Renal cortical epithelial cell (primary cell): ENCODE results near the gene LRFN4. TPM values are rescaled to one million over a fixed set of nuclear protein-coding genes. Genes with fewer than 3 reads are reported as not detected.

Experiments
- DNase-seq: peaks from one replicate; pipeline ENCODE4 v3.0.0-alpha.2; 2011; ENCODE audit warnings: low read depth
- total RNA-seq: library from RNA; depleted of rRNA; stranded (reverse); fragments of >200 nt; gene quantifications from 2 replicates; pipeline ENCODE4 v1.2.3, GENCODE V29; 2014

LRFN4 gene
- total RNA-seq, 1 donor from 2014 or later = 26.2 TPM

DNA sequence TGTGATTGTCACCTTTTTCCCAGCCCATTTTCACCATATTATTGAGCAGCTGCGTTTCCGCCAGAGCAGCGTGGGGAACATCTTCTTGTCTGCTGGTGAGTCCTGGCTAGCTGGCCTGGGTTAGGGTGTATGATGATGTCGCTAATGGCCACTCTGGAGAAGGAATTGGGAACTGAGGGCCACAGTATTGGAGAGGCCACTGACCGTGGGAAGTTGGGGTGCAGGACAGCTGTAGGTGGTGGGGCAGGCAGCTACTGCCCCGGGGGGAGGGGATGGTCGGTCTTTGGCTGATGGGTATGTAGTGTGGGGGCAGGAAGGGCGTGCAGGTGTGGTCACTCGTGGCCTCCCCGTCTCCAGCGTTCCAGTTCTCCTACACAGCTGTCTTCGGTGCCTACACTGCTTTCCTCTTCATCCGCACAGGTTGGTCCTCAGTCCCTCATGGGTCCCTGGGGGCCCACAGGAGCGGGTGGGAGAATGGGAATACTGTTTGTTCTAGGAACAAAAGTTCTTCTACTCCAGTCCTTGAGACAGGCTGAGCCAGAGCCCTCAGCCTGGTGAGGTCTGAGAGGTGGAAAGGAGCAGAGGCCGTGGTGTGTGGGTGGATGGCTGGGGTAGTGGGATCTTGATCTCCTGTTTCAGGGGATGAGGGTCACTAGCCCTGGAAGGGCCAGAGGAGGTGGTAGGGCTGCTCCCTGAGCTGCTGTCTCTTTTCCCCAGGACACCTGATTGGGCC, 11.6 kb upstream of the LRFN4 start:
- no peak for DNase-seq

DNA sequence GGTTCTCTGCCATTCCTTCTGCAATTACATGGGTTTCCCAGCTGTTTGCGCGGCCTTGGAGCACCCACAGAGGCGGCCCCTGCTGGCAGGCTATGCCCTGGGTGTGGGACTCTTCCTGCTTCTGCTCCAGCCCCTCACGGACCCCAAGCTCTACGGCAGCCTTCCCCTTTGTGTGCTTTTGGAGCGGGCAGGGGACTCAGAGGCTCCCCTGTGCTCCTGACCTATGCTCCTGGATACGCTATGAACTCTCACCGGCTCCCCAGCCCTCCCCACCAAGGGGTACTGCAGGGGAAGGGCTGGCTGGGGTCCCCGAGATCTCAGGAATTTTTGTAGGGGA, 11.0 kb upstream of the LRFN4 start:
- DNase-seq = no peak

DNA sequence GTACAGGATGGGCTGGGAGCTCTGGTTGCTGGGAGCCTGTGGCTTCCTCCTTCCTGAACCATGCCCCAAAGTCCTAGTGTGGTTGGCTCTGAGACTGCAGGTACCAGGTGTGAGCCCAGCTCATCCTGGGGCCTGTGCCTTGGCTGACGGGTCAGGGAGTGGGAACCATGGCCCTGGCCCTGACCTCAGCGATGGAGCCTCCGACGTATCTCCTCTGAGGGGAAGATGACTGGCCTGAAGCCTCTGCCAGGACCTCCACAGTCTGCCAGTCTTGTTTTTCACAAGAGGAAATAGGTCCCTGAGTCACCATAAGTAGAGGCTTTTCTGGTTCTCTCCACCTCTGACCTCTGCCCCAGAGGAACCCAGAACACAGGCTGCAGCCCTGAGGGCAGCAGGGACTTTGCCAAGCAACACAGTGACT, 10.2 kb upstream of the LRFN4 start:
- DNase-seq = no peak

GRCh38 chr11:66847461-66848232, 9.2 kb upstream of the LRFN4 start:
- no peak for DNase-seq

DNA sequence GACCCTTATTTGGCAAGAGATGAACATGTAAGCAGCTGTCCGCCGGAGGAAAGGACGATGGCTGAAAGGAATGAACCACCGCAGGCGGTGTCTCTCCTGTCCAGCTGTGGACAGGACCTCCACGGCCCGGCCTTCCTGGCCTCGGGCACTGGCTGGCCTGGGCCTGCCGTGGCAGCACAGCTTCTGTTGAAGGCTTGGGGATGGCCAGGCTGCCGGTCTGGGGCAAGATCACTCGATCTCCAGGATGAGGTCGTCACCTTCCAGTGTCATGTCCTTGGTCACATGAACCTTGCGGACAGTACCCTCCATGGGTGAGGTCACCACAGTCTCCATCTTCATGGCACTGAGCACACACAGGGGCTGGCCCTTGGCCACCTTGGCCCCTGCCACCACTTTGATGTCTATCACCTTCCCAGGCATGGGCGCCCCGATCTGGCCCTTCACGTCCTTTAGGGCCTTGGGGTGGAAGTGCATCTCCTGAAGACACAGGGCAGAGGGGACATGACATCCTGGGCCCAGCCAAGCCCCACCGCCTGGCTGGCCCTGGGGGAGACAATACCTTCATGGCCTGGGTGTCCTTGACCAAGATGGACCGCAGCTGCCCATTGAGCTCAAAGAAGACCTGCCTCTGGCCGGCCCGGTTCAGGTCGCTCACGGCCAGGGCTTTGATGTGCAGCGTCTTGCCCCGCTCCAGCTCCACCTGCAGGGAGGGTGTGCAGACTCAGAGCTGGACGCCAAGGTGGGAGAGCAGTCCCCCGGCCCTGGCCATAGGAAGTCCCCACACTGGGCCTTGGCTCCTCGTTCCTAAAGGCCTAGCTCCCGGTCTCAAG, 8.0 kb upstream of the LRFN4 start:
- no peak for DNase-seq

GRCh38 chr11:66849501-66850234, 7.2 kb upstream of the LRFN4 start:
- DNase-seq = no peak

GRCh38 chr11:66850235-66850587, 6.7 kb upstream of the LRFN4 start:
- DNase-seq = no peak

- DNase-seq = no peak
Measured at GRCh38 chr11:66850588-66851238, 6.2 kb upstream of the LRFN4 start.

DNA sequence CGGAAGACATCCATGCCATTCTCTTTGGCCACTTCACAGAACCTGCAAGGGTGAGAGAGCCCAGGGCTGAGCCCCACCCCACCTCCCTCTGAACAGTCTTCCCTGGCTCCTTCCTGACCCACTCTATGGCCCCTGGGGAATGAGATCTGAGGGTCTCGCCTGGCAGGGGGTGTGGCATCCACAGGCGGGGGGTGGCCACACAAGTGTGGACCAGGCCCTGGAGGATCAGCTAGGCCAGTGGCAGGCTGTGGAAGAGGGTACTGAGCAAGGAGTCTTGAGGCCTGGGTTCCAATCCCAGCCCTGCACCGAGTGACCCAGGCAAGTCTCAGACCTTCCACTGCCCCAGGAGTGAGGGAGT, 5.6 kb upstream of the LRFN4 start:
- DNase-seq = no peak

- DNase-seq = no peak
Measured at GRCh38 chr11:66851698-66852465, 5.0 kb upstream of the LRFN4 start.

DNA sequence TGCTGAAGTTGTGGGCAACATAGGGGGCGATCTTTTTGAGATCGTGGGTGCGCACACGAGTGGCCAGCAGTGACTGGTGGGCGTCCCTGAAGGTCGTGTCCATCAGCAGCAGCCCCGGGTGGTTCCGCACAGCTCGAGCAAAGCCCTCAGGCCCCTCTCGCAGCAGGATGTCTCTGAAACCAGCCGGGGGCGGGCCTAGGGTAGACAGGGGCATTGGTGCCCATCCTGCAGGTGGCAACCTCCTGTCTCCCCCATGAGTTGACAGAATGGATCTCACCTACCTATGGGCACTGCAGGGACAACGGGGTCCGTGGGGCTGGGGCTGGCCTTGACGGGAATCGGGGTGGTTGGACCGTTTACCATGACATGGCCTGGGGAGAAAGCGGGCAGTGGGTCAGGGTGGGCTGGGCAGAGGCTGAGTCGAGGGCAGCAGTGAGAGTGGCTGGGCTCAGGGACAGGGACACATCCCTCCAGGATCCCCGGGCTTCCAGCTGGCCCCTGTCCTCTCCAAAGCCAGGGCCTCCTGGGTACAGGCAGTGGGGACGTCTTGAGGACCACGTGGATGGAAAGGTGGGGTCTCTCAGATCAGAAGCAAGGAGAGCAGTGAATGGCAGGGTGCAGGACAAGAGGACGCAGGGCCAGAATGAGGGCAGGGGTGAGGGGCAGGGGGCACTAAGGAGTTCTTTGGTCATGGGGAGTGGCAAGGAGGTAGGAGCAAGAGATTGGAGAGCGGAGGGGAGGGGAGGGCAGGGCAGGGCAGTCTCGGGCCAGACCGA, 4.2 kb upstream of the LRFN4 start:
- DNase-seq = no peak

DNA sequence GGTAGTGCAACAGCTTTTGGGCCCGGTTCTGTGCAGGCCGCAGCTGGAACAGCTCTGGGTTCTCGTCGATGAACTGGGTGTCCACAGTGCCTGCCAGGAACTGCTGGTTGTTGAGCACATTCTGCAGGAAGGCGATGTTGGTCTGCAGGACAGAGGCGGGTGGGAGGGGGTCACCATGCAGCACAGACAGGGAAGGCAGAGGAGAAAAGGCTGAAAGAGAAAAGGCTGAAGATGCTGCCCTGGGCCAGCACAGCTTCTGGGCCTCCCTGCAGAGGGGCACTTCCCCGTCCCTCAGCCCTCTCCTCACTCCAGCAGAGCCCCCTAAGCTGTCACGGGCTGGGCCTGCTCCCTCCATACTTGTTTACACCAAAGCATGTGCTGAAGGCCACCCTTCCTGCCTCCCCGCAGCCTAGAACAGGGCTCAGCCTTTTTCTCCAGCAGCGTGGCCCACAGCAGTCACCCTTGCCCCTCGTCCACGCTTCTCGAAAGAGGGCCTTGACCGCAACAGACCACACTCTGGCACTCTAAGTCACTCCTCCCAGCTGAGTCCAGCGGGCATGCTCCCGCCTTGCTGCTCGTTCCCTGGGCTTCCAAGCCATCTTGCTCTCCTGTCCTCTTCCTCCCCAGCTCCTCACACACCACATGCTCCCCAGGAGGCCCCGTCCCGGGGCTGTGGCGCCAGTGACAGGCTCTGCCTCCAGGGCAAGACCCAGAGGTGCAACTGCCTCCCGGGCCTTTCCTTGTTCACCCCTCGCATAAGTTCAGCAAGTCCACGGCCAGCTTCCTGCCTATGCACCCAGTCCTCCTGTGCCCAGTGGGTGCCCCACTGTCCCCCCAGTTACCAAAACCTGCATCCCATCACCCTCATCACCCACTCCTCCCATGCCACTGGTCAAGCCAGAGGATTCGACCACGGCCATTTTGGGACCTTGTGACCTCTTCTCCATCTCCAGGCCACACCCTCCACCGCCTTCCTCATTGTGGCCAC, 3.3 kb upstream of the LRFN4 start:
- DNase-seq = no peak

GRCh38 chr11:66854231-66854661, 2.6 kb upstream of the LRFN4 start:
- DNase-seq = no peak

- DNase-seq = no peak
Measured at GRCh38 chr11:66854729-66855211, 2.1 kb upstream of the LRFN4 start.

DNA sequence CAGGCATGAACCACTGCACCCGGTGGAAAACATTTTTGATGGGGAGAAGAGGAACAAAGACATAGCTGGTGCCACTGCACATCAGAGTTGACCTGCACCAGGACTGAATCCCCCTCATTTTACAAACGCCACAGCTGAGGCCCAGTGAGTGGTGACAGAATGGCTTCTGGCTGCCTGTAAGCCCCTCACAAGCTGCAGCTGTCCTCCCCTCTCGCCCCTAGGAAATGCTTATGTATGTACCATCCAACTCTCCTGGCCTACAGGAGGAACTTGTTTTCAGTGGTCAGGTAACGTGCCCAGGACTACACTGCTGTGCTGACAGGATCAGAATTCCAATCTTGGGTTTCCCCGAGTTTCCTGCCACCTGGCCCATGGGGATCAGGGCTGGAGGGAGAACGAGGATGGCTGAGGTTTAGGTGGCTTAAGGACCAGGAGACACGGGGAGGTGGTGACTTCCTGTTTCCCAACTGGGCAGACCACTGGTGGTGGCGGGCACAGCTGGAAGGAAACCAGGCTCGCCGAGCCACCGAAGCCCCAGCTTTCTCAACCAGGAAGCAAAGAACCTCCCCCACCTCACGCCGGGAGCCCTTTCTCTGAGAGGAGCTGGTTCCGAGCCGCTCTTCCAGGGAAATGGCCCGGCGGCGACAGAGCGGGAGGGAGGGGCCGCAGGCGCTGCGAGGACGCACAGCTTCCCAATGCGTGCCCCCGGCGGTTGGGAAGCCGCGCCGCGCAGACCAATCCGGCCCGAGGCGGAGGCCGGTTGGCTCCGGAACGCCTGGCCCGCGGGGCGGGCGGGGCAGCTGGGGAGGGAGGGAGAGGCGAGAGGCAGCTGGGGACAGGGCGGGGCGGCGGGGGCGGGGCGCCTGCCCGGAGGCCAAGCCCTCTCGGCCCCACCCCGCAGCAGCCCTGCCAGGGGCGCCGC, 1.0 kb upstream of the LRFN4 start:
- peak; percentile 57 for DNase-seq

GRCh38 chr11:66857234-66857926, 516 bp downstream of the LRFN4 start:
- DNase-seq = no peak

DNA sequence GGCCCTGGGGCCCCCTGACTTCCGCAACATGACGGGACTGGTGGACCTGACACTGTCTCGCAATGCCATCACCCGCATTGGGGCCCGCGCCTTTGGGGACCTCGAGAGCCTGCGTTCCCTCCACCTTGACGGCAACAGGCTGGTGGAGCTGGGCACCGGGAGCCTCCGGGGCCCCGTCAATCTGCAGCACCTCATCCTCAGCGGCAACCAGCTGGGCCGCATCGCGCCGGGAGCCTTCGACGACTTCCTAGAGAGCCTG, 992 bp downstream of the LRFN4 start:
- no peak for DNase-seq
